Activated CD4-positive, alpha-beta T cell treated with anti-CD3 and anti-CD28 coated beads, Interleukin-2, amount 50 U/mL, for 24 hours (primary cell): ENCODE measurements around the gene AQP3.
"Not testable (repeated sequence)": the region's sequence is repeated elsewhere in the genome, so short reads cannot be mapped to it uniquely, and the experiment has no call there.

Source experiments
- DNase-seq, 2 donors: peaks; one replicate each; pipeline ENCODE4 v3.0.0-alpha.2; 2020; ENCODE audit warnings: low read depth in 1 of 2, low spot score in 1 of 2

Gene AQP3

DNA sequence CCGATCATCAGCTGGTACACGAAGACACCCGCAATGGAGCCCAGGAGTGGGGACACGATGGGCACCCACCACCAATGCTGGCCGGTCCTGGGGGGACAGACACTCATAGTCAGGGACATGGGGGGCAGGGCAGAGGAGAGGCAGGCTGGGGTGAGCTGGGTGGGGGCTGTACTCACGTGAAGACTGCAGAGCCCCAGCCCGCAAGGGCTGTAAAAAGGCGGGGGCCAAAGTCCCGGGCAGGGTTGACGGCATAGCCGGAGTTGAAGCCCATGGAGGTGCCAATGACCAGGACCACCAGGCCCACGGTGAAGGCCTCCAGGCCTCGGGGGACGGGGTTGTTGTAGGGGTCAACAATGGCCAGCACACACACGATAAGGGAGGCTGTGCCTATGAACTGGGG, 5.3 kb downstream of the AQP3 start:
- DNase-seq, result no peak

DNA sequence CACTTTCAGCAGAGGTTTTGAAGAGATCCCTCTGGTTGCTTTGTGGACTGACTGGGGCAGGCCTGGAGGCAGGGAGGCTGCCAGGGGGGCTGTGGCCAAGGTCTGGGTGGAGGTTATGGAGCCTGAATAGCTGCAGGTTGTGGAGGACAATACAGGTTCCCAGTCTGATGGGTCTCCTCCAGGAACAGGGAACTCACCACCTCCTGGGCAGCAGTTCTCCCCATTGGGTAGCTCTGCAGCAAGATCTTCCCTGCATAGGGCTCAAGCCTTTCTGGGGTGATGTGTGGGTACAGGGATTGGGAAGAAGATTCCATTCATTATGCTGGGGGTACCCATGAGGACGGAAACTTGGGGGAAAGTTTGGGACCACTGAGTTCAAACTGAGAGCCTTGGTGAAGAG, 6.8 kb downstream of the AQP3 start:
- no peak for DNase-seq

DNA sequence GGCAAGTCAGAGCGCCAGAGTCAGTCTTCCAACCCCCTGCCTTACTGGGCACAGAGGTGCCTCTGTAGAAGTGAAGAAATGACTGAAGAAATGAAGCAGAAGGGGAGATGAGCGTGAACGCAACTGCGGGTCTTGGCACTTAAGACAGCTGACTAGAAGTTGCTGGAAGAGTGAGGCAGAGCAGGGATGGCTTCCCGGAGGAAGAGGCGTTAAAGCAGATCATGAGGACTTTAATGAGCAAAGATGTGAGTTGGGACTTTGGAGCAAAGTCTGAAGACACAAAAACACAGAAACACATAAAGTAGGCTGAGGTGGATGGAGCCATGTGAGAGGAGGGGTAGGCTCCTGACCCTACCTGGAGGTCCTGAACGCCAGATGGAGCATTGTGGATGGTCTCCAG, 7.2 kb downstream of the AQP3 start:
- DNase-seq, result no peak

DNA sequence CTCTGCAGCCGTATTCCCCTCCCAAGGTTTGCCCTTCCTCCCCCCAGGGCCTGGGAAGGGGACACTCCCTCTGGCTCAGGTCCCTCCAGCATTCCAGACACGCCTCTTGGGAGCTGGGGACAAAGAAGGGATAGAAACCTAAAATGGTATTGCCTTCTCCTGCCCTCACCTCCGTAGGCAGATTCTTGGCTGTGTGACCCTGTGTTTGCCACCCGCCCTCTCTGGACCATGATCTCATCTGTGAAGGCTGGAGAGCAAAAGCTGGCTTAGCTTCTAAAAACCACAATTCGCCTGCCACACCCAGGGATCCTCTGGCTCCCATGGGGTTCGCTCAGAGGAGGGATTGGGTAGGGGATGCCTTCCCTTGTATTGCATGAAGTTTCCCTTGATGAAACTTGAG, 7.7 kb downstream of the AQP3 start:
- DNase-seq, result no peak

DNA sequence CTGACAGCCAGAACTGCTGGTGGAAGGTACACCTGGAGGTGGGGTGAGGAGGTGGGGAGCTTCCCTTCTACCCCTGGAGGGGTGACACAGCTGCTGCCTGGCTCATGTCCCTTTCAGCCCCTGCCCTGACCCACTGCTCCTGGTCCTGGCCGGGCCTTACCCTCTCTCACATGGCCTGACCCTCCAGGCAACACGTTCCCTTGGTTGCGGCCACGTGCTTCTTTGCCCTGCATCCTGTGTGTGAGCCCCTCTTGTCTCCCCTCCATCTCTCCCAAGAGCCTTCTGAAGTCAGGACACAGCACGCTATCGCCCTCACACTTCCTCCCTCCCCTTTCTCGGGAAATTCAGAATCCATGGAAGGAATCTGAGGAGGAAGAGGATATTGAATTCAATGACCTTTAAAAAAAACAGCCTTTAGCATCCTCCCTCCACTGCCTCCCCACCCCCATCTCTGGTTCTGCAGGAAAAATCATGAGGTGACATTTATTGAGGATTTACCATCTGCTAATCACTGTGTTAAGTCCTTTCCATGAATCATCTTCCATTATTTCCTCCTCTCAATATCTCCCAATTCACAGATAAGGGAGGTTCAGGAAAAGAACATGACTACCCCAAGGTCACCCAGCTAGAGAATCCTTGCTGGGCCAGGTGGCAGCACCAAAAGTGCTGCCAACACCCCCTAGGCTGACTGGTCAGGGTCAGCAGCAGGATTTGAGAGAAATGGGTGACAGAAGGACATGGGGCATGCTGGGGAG, 8.3 kb downstream of the AQP3 start:
- no peak for DNase-seq

DNA sequence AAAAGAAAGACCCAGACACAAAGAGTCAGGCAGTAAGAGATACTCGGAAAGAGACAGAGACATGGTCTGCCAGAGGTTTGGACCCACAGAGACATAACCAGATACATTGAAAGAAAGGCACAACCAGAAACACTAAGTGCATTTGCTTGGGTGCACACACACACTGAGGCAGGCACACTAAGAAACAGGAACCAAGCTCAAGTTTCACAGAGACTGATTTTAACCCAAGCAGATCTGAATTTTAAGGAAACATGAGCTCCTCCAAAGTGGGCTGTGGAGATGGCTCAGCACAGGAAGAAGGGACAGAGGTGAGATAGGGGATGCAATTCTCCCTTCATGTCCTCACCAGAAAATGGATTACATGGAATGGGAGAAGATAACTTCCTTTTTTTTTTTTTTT, 9.5 kb downstream of the AQP3 start:
- no peak for DNase-seq

DNA sequence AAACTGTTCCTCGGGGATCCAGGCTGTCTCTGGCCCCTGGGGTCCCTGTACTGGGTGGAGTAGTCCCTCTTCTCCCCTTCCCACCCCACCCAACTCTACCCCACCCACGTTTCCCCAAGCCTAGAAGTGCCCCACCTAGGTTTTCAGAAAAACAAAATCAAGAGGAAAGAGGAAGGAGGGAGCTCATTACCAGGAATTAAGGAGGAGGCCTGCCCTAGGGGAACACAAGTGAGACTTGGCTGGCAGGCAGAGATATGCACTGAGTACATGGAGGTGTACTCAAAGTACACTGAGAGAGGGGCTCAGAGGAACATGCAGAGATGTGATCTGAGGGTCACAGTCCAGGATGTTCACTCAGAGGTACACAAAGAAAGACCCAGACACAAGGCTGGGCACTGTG, 10.2 kb downstream of the AQP3 start:
- no peak for DNase-seq

DNA sequence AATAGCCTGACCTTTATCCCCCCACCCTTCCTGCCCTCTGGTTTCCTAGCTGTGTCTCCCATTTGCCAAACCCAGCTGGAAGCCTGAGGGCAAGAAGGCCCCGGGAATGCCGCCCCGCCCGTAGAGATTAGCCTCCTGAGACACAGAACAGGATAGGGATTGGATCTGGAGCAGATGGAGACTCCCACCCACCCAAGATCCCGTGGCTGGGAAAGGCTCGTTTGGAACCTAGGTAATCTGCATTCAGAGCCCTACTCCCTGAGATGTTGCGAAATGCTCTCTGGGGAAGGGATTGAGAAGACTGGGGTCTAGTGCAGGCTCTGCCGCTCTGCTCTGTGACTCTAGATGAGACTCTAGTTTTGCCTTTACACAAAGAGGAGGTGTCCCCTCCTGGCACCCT, 10.9 kb downstream of the AQP3 start:
- no peak for DNase-seq

DNA sequence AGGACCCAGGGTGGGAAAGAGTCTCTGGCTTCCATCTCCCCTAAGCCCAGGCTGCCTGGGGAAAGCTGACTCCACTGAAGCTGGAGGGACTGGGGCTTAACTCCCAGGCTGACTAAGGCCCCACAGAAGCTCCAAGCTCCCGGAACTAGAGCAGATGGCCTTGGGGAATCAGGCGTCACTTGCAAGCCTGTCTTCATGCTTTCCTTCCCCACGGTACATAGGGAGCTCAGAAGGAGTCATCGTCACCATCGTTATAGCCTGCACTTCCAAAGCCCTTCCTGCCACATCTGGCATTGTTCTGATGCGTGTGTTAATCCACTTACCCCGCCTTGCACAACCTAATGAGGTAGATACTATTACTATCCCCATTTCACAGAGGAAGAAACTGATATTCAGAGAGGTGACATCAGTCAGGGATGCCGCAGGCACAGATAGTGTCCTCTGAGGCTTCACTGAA, 11.5 kb downstream of the AQP3 start:
- no peak for DNase-seq

DNA sequence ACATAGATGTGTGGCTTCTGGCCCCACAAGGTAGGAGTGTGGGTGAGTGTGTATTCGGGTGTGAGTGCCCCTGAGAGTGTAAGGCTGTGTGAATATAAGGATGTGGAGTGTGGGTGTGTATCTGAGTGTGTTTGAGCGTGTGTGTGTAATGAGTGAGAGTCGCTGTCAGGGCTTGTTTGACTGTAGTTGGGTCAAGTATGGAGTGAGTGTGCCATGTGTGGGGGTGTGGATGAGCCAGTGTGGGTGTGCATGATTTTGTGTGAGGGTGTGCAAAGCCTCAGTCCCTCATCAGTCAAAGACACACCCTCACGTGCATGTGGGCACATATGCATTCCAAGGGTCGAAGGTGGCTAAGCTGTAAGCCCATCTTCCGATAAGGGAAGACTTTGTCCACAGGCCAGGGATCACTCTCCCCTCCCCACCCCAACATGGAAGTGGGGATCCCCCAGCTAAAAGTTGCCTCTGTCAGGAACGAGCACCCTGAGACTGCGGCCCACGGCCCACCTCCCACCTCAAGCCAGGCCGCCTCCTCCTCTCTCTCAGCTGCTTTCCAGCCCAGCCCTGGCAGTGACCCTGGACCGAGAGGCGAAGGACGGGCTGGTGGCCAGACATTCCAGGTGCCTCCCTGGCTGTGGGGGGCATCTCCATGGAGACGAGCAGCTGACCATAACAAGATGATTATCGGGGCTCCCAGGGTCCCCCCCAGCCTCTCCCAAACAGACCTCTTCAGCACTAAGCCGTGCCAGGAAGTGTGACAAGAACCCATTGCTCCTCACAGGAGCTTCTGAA, 12.9 kb downstream of the AQP3 start:
- DNase-seq, result no peak

DNA sequence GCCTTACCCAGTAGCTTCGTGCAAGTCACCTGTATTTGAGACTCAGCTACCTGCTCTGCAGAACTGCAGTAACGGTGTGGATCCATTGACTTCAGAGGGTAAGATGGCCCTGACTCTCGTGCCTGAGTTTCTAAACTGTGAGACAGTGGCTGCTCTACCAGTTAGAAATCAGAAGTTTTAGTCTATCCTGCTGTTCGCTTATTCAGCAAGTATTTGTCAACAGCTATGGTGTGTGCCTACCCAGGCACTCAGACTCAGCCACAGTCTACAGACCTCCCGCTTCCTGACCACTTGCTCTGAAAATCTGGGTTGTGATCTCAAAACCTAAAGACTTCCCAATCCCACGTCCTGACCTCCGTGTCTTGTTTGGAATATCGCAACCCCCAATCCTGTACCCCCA, 13.5 kb downstream of the AQP3 start:
- DNase-seq, result no peak

DNA sequence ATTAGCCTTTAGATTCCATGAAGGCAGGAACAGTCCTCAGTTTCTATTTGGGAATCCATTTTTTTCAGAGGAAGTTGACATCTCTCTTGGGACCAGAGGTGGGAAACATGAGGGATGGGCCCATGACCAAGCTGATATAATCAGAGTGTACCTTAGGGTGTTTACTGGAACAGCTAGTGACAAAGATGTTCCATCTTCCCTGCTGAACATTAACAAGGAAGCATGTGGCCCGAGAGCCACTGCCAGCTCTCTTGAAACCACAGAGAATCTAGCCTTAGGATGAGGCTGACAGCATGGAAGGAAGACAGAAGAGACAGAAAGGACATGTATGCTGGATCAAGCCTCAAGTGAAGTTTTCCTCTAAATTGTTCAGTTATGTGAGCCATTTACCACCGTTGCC, 16.0 kb downstream of the AQP3 start:
- DNase-seq, result no peak

DNA sequence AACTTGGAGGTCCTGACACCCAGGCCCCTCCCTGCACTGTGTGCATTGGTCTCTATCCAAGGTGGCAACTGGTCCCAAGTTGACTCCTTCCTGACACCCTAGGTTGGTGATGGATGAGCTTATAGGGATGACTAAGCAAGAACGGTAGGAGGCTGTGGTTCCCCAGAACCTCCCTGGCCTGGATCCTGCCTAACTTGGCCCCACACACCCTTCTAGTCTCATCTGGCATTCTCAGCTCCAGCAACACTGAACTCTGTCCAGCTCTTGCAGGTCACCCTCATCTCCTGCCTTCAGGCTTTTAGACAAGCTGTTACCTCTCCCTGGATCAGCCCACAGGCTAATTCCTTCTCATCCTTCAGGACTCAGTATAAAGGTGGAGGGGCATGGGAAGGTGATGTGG, 16.5 kb downstream of the AQP3 start:
- DNase-seq, result no peak

DNA sequence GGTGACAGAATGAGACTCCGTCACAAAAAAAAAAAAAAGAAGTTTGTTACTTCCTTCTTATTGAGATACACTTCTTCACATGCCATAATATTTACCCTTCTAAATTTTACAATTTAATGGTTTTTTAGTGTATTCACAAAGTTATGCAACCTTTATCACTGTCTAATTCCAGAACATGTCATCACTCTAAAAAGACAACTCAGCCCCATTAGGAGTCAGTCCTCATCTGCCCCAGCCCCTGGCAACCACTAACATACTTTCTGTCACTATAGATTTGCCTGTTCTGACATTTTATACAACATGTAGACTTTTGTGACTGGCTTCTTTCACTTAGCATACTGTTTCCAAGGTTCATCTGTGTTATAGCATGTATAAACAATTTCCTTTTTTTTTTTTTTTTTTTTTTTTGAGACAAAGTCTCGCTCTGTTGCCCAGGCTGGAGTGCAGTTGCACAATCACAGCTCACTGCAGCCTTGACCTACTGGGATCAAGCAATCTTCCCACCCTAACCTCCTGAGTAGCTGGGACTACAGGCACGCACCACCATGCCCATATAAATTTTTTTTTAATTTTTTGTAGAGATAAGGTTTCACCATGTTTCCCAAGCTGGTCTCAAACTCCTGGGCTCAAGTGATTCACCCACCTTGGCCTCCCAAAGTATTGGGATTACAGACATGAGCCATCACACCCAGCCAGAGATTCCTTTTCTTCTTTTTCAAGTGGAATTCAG, 18.0 kb downstream of the AQP3 start:
- no peak for DNase-seq

DNA sequence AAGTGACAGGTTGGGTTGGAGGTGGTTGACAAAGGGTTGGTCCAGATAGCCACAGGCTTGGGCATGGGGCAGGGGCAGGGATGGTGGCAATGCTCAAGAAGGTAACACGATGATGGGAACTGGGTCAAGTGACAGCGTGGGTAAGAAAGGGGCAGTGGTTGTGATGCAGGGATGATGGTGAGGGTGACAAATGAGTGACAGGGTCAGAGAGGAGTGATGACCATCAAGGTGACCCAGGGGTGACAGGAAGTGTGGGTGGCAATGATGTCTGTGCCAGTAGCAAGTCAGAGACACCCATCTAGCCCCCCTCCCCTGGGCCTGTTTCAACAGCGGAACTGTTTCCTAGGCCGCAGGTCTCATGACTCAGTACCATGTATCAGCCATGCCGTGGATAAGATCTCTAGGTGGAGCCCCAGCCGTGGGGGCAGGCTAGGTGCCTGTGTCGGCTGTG, 20.5 kb downstream of the AQP3 start:
- no peak for DNase-seq

DNA sequence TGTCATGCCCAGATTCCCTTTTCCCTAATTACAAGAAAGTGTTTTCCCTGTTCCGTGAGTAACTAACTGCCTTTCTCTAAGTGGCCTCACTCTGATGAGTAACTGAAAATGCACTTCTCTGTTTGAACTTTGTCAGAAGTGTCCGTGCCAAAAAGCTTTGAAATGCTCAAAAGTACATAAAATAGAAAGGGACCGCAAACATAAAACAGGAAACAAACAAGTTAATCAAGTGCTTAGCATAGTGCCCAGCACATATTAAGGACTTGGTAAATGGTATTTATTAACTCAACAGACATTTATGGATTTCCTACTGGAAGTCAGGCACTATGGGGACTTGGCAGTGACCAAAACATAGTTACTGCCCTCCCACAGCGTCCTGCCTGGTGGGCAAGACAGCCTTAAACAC, 22.3 kb downstream of the AQP3 start:
- DNase-seq, result no peak

DNA sequence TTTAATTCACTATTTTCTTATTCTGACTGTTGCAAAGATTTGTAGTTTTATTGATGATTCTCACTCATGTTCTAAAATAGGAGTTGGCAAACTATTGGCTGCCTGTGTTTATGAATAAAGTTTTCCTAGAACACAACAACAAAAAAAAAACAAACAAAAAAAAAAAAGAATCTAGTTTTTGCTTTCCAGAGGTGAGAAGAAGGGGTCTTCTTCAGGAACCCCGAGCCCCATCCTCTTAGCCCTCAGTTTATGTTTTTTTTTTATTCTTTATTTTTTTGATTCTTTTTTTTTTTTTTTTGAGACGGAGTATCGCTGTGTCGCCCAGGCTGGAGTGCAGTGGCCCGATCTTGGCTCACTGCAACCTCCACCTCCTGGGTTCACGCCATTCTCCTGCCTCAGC, 22.9 kb downstream of the AQP3 start:
- DNase-seq, result not testable (repeated sequence)

DNA sequence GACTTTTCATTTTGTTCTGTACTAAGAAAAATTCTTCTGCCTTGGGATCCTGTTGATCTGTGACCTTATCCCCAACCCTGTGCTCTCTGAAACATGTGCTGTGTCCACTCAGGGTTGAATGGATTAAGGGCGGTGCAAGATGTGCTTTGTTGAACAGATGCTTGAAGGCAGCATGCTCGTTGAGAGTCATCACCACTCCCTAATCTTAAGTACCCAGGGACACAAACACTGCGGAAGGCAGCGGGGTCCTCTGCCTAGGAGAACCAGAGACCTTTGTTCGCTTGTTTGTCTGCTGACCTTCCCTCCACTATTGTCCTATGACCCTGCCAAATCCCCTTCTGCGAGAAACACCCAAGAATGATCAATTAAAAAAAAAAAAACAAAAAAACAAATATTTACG, 23.4 kb downstream of the AQP3 start:
- DNase-seq, result not testable (repeated sequence)

DNA sequence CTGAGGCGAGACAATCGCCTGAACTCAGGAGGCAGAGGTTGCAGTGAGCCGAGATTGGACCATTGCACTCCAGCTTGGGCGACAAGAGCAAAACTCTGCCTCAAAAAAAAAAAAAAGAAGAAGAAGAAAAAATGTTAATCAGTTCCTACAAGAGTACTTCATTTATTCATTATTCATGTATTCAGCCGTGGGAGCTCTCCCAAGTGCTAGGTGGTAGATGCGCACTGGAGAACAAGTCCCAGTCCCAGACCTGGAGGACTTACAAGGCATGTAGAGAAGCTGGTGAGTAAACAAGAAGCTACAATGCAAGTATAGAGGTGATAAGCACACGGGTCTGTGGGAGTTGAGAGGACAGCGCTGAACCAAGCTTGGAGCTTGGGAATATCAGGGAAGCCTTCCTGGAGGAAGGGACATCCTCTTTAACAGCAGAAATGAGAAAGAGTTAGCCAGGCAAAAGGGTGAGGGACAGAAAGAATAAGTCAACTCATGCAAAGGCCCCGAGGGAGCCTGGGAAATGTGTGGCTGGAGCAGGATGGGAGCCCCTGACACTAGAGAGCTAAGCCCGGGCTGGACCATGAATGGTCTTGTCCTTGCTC, 27.6 kb downstream of the AQP3 start:
- no peak for DNase-seq

DNA sequence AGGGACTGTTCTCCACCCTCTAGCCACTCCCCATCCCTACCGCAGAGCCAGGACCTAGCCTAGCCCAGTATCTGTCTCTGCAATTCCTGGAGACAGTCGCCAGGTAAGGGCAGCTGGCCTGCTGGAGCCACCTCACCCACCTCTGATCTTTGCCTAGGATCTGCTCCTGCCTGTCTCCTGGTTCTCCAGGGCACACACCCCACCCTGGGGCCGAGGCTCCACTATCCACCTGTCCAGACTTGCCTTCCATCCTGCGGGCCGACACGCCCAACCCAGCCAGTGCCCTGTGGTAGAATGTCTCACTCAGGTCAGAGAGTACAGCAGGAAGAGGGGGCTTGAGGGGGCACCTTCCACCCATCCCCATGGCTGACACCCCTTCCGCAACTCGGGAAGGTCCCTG, 29.3 kb downstream of the AQP3 start:
- DNase-seq, result no peak

DNA sequence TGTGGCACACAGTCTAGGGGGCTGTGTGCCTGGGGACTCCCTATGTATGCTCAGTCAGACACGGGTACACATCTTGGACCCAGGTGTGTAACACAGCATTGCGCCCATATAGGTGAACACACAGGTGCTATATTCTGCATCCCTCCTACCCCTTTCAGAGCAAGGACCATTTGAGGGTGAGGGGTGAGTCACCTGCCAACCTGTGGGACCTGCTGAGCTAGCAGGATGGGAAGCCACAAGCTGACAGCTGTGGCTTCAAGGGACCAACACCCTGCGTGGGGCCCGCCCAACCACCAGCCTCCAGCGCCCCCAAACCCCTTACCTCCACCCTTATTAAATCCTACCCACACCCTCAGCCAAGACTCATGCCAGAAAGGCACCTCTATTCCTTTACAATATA, 30.4 kb downstream of the AQP3 start:
- DNase-seq, result no peak
